NCI-H2029 treated with DMSO at 0.1 percent for 48 hours (cell line): ENCODE data around the gene PHF1.
A peak's percentile ranks its signal among the peaks of the same experiment; 100 is the strongest.
"Not testable (repeated sequence)": the region's sequence is repeated elsewhere in the genome, so short reads cannot be mapped to it uniquely, and the experiment has no call there.

ENCODE experiments used
- DNase-seq: peaks from one replicate; lab custom pipeline; 2025; lab: John Stamatoyannopoulos, UW

The PHF1 gene

GRCh38 chr6:33391922-33392594 is 18.8 kb upstream of the PHF1 start:
- no peak for DNase-seq

GRCh38 chr6:33392595-33392948 is 18.2 kb upstream of the PHF1 start:
- DNase-seq: no peak

GRCh38 chr6:33392979-33393378 is 17.8 kb upstream of the PHF1 start:
- DNase-seq: no peak

DNA sequence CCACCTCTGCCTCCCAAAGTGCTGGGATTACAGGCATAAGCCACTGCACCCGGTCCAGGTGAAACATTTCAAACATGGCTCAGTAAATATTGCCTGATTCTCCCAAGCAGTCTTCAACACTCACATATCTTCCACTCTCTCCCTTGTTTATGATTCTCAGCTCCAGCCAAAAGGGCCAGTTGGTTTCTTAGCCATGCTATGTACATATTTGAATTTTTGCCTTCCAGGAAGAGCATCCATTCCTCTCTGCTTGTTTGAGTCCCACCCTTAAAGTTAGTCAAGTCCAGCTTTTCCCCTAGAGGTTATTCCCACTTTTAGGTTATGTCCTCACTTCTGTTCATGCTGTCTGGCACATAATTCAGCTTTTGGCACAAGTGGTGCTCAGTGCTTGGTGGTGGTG is 13.3 kb upstream of the PHF1 start:
- DNase-seq: no peak

GRCh38 chr6:33398601-33399000 is 12.2 kb upstream of the PHF1 start:
- DNase-seq: not testable (repeated sequence)

- DNase-seq: not testable (repeated sequence)
These were observed 10.9 kb upstream of the PHF1 start for GRCh38 chr6:33399881-33400280.

DNA sequence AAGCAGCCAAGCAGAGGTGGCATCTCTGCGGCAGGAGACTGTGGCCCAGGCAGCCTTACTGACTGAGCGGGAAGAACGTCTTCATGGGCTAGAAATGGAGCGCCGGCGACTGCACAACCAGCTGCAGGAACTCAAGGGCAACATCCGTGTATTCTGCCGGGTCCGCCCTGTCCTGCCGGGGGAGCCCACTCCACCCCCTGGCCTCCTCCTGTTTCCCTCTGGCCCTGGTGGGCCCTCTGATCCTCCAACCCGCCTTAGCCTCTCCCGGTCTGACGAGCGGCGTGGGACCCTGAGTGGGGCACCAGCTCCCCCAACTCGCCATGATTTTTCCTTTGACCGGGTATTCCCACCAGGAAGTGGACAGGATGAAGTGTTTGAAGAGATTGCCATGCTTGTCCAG is 5.9 kb upstream of the PHF1 start:
- DNase-seq: no peak

DNA sequence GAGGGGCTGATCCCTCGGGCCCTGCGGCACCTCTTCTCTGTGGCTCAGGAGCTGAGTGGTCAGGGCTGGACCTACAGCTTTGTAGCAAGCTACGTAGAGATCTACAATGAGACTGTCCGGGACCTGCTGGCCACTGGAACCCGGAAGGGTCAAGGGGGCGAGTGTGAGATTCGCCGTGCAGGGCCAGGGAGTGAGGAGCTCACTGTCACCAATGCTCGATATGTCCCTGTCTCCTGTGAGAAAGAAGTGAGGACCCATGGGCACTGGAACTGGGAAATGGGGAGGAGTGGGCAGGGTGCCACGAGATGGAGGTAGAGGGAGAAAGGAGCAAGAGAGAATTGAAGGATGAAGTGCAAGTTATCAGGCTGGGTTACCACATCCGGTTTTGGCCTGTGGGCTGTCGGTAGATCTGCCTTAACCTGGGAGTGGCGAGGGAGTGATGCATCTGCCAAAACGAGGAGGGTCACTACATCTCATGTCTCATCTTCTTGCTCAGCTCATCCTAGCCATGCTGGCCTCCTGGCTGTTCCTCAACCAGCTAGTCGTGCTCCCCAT is 5.4 kb upstream of the PHF1 start:
- DNase-seq: no peak

DNA sequence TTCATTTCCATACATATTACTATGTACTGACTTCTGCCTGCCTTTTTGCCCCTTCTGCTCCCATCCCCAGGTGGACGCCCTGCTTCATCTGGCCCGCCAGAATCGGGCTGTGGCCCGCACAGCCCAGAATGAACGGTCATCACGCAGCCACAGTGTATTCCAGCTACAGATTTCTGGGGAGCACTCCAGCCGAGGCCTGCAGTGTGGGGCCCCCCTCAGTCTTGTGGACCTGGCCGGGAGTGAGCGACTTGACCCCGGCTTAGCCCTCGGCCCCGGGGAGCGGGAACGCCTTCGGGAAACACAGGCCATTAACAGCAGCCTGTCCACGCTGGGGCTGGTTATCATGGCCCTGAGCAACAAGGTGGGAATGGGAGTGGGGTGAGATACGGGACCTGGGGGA is 4.7 kb upstream of the PHF1 start:
- DNase-seq: no peak

- DNase-seq: no peak
These were observed 3.6 kb upstream of the PHF1 start for GRCh38 chr6:33407132-33407718.

GRCh38 chr6:33410050-33410710 is 634 bp upstream of the PHF1 start:
- peak; percentile 93 for DNase-seq

DNA sequence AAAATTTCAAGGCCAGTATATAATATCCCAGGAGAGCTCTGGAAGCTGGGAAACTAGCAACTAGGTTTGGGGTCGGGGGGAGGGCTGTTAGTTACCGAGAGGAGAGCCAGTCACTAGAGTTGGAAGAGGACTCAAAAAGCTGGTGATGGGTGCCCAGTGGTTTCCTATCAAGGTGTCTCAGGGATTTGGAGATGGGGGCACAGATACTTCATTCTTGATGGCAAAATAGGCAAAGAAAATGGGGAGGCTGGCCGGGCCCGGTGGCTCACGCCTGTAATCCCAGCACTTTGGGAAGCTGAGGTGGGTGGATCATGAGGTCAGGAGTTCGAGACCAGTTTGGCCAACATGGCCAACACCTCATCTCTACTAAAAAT is 805 bp downstream of the PHF1 start:
- no peak for DNase-seq

- DNase-seq: no peak
These were observed 1.6 kb downstream of the PHF1 start for GRCh38 chr6:33412140-33413009.

DNA sequence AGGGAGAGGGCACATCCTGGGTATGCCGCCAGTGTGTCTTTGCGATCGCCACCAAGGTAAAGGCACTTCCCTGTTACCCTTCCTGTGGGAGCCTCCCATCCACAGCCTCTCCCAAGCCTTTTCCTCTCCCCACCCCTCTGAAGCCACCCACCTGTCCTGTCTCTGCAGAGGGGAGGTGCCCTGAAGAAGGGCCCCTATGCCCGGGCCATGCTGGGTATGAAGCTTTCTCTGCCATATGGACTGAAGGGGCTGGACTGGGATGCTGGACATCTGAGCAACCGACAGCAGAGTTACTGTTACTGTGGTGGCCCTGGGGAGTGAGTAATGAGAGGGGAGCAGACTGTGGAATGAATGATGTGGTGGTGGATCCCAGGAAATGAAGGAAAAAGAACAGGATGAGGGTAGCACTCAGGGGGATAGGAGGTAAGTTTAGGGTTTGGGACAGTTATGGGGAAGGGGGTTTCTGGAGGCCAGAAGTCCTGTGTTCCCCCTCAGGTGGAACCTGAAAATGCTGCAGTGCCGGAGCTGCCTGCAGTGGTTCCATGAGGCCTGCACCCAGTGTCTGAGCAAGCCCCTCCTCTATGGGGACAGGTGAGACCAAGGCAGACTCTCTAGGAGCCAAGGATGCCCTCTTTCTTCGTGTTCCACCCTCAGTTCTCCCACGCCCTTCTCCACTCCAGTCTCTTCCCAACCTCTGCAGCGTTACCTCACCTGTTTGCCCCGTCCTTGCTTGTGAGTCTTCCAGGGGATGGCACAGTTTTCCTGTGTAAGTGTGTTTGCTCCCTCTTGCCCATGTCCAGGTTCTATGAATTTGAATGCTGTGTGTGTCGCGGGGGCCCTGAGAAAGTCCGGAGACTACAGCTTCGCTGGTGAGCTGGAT is 2.7 kb downstream of the PHF1 start:
- DNase-seq: no peak

GRCh38 chr6:33414592-33415271 is 3.9 kb downstream of the PHF1 start:
- DNase-seq: no peak

GRCh38 chr6:33415831-33416230 is 5.0 kb downstream of the PHF1 start:
- DNase-seq: no peak

DNA sequence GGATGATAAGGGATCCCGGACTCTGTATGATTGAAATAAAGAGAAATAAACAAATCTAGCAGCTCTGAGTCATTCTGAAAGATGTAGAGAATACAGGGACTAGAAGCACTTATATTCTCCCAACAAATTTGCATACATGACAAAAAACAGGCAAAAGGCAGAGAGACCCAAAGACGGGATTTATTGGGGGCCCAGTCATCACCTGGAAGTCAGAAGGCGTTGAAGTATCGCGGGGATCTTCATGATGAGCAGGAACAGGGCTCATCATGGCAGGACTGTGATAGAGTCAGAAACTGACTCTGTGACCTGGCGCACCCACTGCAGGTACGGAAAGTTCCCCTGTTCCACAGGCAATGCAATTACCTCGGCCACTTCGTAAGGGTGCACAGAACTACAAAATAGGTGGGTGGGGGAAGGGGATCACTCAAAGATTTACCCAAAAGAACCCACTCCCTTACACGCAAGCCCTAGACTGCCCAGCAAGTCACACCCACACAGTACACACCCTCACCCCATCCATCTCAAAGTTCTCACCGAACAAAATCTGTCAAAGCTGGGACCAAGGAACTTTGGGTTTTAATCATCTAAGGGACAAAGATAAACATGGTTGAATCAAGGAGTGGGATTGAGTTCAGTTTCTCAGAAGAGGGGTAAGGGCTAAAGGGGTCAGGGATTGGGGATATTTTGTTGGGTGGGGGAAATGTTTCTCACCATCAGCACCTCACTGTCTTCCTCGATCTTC is 5.7 kb downstream of the PHF1 start:
- no peak for DNase-seq

GRCh38 chr6:33417128-33417902 is 6.5 kb downstream of the PHF1 start:
- no peak for DNase-seq
